Hematopoietic multipotent progenitor cell treated with erythropoietin and hydrocortisone succinate and interleukin-3 and kit ligand, for 15 days (in vitro differentiated cells): ENCODE data around the gene FBXL7.

Source experiments
- DNase-seq: peaks from one replicate; pipeline ENCODE4 v3.0.0-alpha.2; 2015; ENCODE audit warnings: low spot score

Gene FBXL7

GRCh38 chr5:15615859-15616258, 115.9 kb downstream of the FBXL7 start:
- DNase-seq: no peak

DNA sequence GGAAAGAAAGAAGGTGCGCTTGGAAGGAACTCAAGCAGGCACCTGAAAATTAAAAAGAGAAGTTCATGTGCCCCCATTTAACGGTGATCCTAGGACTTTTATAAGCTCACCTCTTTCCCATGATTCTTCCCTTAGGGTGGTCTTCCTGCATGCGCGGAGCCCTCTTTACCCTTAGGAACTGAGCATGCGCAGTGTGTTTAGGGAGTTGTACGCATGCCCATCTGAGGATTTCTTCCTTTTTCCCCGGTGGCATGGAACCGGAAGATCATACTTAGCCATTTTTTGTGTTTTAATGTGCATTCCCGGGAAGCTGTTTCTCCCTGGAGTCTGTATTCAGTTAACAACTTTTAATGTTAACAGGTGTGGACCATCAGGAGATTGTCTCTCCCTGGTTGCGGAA, 119.0 kb downstream of the FBXL7 start:
- no peak for DNase-seq

DNA sequence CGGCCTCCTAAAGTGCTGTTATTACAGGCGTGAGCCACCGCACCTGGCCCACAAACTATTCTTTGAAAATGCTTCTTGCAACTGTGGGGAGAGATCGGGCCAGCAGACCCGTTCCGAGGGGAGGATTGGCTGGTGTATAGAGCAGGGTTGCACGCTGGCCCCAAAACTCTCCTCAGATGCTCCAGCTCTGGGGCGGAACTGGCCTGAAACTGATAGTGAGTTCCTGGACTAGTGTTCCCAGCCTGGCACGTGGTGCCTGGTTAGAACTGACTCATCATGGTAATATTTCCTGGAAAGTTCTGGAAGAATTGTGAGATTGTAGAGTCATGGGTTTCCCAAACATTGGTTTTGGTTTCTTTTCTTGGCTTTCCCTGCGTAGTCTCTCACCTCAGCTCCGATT, 120.5 kb downstream of the FBXL7 start:
- no peak for DNase-seq

DNA sequence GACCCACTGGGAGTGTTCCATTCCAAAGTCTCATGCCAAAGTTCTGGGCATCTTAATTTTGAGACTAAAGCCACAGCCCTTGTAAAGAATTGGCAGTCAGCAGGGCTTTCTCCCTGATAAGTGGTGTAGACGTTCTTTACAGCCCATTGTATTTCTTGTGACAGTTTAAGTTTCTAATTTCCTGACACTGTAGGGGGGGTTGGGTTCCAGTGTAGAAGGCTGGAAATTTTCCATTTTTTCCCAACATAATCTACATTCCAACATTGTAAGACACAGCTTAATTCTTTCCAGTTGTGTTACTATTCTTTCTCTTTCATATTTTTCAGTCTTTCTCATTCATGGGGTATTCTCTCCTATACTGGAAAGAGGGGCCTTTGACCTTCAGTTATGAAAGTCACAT, 121.1 kb downstream of the FBXL7 start:
- no peak for DNase-seq

DNA sequence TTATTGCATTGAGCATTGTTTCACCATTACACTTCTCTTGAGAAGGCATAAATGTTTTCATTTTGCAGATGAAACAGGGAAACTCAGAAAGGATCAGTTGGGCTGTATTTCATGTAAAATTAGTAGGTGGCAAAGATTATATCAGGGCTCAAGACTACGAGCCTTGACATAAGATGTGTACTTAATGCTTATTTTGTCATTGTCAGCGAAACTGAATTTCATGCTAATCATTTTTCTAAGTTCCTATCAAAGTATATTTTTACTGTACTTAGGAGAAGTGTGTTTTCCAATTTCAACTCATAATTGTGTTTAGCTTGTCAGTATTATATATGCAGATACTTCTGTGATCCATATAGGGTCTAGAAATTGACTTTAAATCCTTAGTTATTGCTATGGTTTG, 123.8 kb downstream of the FBXL7 start:
- DNase-seq: no peak

GRCh38 chr5:15627109-15627508, 127.1 kb downstream of the FBXL7 start:
- DNase-seq: no peak

GRCh38 chr5:15627647-15628046, 127.7 kb downstream of the FBXL7 start:
- no peak for DNase-seq

DNA sequence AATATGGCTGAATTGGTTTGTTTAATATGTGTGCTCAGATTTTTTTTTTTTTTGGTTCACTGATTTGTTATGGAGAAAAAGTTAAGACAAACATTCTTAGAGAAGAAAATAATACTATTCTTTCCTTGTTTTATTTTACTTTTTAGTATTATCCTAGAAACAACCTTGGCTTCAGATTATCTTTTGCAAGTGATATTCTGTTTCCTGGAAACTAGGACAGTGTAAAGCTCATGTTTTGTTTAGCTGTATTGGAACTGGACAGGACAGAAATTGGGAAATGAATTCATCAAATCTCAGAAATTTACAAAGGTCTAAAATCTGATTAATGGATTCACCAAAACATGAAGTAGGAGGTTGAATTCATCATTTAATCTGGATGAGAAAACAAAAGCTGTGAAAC, 130.5 kb downstream of the FBXL7 start:
- DNase-seq: no peak

DNA sequence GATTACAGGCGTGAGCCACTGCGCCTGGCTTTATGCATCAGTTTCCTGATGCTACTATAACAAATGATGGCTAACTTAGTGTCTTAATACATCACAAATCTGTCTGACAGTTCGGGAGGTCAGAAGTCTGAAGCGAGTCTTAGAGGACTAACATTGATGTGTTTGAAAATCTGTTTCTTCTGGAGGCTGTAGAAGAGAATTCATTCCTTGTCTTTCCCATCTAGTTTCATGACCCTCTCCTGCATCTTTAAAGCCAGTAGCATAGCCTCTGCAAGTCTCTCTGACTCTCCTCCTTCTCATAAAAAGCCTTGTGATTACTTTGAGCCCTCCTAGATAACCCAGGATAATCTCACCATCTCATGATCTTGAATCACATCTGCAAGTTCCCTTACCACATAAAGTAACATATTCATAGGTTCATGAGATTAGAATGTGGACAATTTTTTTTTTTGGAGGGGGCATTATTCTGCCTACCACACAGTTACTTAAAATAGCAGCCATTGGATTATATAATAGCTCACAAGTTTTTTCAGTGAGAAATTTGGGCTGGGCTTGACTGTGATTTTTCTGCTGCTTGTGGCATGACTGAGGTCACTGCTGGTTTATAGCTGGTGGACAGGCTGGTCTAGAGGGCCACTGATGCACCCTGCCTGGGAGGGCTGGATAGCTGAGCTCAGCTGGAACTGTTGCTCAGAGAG, 134.8 kb downstream of the FBXL7 start:
- DNase-seq: no peak

DNA sequence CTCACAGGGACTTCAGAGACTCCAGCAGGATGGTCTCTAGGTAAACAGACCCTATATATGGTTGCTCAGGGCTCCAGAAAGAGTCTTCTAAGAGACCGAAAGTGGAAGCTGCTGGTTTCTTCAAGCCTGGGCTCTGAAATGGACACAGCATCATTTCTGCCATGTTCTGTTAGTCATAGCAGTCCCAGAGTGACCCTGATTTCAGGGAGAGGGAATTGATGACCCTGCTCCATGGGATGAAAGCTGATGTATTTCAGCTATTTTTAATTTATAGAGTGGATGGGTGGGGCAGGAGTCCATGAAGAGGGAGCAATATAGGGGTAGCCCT, 135.3 kb downstream of the FBXL7 start:
- no peak for DNase-seq

GRCh38 chr5:15637345-15637744, 137.4 kb downstream of the FBXL7 start:
- no peak for DNase-seq

DNA sequence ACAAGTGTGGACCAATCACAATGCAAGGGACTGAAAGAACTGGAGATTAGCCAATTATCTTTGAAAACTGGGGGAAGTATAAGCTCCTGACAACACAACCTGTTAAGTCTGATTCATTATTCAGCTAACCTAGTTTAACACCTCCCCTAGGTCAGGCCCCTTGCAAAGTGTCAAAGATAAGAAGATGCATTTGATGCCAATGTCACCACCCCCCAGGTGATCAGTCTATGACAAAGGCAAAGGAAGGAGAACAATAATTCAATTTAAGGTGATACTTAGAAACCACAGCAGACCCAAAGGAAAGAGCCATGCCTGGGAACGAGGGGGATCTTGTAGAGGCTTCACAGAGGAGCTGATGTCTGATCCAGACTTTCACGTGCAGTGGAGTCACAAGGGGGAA, 137.9 kb downstream of the FBXL7 start:
- no peak for DNase-seq

DNA sequence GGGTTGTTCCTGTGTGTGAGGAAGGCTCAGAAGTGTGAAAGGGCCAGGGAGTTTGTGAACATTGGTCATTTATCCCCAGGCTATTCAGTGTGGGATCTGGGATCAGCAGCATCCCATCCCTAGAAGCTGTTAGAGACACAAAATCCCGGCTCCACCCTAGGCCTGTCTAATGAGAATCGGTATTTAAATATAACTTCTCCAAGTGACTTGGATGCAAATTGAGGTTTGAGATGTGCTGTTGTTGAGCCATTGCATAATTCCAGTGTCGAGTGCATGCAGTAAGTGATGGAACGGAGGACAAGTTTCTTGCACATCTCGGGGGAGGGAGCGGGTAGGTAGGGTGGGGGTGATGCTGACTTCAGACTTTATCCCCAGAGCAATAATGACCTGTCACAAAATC, 138.3 kb downstream of the FBXL7 start:
- no peak for DNase-seq

DNA sequence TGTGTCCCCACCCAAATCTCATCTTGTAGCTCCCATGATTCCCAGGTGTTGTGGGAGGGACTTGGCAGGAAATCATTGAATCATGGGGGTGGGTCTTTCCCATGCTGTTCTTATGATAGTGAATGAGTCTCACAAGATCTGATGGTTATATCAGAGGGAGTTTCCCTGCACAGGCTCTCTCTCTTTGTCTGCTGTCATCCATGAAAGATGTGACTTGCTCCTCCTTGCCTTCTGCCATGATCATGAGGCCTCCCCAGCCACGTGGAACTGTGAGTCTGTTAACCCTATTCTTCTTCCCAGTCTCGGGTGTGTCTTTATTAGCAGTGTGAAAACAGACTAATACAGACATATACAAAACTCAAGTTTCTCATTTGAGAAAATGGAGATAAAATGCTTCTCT, 139.3 kb downstream of the FBXL7 start:
- DNase-seq: no peak

DNA sequence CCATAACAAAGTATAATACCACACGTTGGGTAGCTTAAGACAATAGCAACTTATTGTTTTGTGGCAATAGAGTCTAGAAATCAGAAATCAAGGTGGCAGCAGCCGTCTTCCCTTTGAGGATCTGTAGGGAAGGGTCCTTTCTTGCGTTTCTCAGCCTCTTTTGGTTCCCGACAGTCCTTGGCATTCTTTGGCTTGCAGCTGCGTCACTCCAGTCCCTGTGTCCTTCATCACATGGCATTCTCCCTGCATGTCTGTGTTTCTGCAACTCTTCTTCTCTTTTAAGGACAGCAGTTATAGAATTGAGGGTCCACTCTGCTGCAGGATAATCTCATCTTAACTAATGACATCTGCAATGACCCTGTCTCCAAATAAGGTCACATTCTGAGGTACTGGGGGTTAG, 140.1 kb downstream of the FBXL7 start:
- DNase-seq: no peak

GRCh38 chr5:15643731-15644130, 143.8 kb downstream of the FBXL7 start:
- DNase-seq: no peak

DNA sequence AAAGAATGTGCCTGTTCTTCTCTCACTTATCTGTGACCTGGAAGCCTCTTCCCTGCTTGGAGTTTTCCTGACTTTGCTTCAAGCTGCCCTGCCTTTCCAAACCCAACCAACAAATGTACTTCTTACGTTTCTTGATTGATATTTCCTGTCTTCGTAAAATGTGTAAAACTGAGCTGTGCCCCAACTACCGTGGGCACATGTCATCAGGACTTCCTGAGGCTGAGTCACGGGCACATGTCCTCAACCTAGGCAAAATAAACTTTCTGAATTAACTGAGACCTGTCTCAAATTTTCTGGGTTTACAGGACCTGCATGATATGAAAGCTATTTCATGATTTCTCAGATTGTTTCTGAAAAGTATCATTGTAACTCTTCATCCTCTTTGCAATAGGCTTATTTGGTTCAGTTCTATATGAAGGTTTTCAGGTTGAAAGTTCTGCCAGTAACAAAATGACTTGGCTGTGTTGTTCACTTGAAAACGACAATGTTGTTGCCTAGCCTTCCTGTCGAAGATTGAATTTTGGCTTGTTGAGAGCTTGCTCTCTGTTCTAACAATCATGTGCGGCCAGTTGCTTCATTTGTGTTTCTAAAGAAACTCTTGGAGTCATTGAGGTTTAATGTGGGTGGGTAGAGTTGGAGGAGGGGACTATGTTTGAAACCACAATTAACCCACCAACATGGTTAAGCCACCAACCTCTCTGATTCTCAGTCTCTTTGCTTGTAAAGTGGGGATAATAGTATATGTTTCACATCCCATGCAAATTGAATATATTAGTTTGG, 145.6 kb downstream of the FBXL7 start:
- no peak for DNase-seq

GRCh38 chr5:15646371-15646770, 146.4 kb downstream of the FBXL7 start:
- no peak for DNase-seq

- no peak for DNase-seq
Measured at GRCh38 chr5:15647251-15647650, 147.3 kb downstream of the FBXL7 start.

DNA sequence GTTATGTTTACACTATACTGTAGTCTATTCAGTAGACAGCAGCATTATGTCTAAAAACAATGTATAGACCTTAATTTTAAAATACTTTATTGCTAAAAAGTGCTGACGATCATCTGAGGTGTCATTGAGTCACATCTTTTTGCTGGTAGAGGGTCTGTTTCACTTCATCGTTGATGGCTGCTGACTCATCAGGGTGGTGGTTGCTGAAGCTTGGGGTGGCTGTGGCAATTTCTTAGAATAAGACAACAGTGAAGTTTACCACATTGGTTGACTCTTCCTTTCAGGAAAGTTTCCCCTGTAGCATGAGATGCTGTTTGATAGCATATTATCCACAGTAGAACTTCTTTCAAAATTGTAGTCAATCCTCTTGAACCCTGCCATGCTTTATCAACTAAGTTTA, 150.3 kb downstream of the FBXL7 start:
- no peak for DNase-seq

DNA sequence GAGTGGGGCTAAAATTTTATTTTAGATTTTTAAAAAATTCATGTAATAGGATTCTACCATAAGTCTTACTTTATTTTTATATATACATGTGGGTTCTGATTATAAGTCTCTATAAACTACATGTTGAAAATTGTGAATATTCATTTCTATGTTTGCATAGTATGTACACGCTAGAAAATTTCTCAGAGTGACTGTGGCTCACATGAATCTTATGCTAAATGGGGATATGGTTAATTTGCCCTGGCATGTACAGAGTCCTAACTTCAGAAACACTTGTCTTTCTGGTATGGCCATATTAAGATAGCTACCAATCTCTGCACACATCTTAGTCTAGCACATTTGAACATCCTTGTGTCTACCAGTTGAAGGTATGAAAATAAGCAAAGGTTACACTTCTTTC, 154.8 kb downstream of the FBXL7 start:
- no peak for DNase-seq

DNA sequence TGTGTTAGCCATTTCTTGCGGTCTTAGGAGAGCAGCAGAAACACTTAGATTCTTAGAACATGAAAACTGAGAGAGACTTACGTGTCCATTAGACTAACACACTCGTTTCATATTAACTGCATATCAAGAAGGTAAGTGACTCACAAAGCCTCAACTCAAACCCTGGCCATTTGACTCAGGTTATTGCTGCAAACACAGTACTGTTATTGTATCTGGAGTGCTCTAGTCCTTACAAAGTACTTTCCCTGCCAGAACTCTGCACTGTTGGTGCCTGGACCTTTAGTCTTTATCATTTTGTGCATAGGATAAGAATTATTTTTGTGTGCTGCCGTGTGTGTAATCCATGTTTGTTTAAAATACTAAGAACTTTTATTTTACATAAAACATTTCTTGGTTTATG, 155.7 kb downstream of the FBXL7 start:
- DNase-seq: no peak

GRCh38 chr5:15664961-15665360, 165.0 kb downstream of the FBXL7 start:
- DNase-seq: no peak

- DNase-seq: no peak
Measured at GRCh38 chr5:15669826-15670225, 169.8 kb downstream of the FBXL7 start.
